ENCODE data around the gene EXT2.
A peak's percentile ranks its signal among the peaks of the same experiment; 100 is the strongest.

Gene EXT2

DNA sequence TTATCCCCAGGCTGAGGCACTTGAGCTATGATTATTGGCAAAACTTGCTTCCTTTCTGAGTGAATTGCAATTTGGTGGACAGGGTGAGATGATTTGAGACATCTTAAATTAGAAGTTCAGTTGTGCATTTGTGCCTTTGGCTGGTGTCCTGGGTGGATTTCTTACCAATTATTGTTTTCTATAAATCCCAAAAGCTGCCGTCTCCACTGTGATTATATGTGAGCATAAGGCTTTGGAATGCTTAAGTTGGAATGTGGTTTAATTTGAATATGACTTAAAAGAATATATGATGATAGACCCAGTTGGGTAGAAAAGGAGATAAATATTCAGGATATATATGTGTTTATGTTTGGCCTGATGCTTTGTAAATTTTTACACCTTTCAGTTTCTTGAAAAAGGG is 70.0 kb downstream of the EXT2 start:
- Mint-ChIP-seq H3K27me3 (no peaks in the 10 kb centered on the region), H3K36me3 (peaks cover 9% of the 10 kb centered on the region), H3K27ac (no peak overlapping the region), H3K4me1 (peaks cover 3% of the 10 kb centered on the region), H3K9me3 (no peaks in the 10 kb centered on the region), H3K4me3 (no peak overlapping the region)

DNA sequence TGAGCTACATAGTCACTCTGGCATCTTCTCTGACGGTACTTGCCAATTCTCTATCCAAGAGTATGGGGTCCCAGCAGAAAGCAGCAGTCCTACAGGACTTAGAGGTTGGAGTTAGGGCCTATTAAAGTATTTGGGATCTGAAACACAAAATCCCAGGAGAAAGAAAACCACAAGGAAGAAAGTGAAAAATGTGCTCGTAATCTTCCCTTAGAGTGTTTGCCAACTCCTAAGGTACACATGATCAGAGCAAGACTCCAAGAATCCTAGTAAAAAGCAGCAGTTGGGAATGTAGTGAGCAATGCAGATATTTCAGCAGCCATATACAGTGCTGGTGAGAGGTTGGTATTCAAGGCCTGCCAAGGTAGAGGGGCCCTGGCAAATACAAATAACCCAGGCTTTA is 71.6 kb downstream of the EXT2 start:
- H3K36me3 Mint-ChIP-seq, result peaks cover 8% of the 10 kb centered on the region
- peaks cover 3% of the 10 kb centered on the region for H3K4me1 Mint-ChIP-seq

DNA sequence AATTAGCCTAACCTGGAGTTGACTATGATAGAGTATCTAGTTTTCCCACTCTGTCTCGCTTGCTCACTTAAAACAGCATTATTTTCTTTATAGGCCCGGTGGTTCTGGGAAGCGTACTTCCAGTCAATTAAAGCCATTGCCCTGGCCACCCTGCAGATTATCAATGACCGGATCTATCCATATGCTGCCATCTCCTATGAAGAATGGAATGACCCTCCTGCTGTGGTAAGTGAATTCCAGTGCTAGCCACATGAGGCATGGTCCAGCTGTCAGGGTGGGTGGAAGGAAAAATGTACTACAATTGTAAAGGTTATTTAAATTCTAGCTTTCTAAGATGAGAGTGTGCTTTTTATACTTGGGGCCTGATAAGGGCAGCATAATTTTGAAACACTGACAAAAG is 76.0 kb downstream of the EXT2 start:
- H3K36me3 Mint-ChIP-seq, result peaks cover 18% of the 10 kb centered on the region
- H3K27me3 Mint-ChIP-seq, result no peaks in the 10 kb centered on the region
- H3K27ac Mint-ChIP-seq, result no peak overlapping the region
- H3K4me1 Mint-ChIP-seq, result peaks cover 6% of the 10 kb centered on the region
- no peaks in the 10 kb centered on the region for H3K9me3 Mint-ChIP-seq
- H3K4me3 Mint-ChIP-seq, result no peak overlapping the region

More for the DNA sequence above, 71.6 kb downstream of the EXT2 start:
- H3K4me3 Mint-ChIP-seq, result no peak overlapping the region
- H3K27me3 Mint-ChIP-seq, result no peaks in the 10 kb centered on the region
- H3K9me3 Mint-ChIP-seq, result no peaks in the 10 kb centered on the region
- H3K27ac Mint-ChIP-seq, result no peak overlapping the region

DNA sequence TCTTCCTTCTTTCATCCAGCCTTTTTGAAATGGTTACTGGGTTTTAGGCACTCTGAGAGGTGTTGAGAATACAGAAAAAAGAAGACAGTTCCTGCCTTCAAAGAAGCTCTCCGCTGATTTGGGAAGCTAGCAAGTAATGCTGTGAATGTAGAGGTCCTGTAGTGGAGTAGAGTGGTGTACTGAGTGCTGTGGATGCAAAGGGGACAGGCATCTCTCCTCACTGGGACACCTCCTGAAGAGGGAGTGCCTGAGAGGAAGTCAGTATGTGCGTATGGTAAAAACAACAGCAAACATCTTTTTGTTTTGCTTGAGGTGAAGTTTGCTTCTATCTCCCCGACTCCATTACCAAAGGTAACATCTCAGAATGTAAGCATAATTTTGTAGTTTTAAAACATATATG is 77.5 kb downstream of the EXT2 start:
- H3K36me3 Mint-ChIP-seq, result peaks cover 19% of the 10 kb centered on the region
- peaks cover 6% of the 10 kb centered on the region for H3K4me1 Mint-ChIP-seq
- no peak overlapping the region for H3K4me3 Mint-ChIP-seq
- no peaks in the 10 kb centered on the region for H3K27me3 Mint-ChIP-seq
- H3K27ac Mint-ChIP-seq, result no peak overlapping the region
- H3K9me3 Mint-ChIP-seq, result no peaks in the 10 kb centered on the region

DNA sequence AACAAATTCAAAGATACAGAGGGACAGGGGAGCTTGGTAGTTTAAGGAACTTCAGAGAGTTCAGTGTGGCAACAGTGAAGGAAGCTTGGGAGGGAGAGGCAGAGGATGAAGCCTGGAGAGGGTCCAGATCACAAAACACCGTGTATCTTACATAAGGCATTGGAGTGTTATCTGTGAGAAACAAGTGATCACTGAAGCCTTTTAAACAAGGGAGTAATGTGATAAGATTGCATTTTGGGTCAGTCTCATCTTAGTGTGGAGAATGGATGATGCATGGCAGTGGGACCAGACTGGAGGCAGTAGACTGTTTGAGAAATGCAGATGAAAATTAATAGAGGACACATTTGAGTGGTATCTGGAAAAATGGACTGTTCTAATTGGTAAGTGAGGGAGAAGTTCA is 79.4 kb downstream of the EXT2 start:
- Mint-ChIP-seq H3K4me1 (peaks cover 9% of the 10 kb centered on the region), H3K36me3 (peaks cover 18% of the 10 kb centered on the region), H3K9me3 (no peaks in the 10 kb centered on the region), H3K4me3 (no peak overlapping the region), H3K27me3 (no peaks in the 10 kb centered on the region), H3K27ac (no peak overlapping the region)

DNA sequence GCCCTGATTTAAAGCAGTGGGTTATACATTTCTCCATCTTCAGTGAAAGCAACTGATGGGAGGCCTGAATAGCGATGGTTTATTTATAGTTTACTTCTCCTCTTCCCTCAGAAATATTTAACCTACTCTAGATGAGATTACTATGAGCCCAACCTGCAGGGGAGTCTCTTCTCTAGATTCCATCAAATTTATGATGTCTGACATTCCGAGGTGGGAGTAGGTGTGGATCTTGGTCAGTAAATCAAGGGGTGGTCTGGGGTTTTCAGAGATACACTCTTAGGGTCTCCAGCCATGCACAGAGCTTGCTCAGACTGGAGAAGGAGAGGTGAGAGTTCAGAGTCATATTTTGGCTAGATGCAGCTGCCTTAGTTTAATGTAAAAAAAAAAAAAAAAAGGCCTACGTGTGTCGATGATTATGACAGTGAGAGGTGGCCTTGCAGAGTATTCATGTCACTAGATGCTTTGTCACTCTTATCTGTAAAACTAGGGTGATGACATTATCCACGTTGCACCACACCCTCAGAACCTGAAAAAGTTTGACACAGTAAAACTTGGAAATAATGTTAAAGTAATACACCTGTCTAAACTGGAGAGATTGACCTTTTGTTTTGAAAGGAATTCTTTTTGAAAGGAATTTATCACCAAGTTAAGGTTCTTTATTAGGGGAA is 81.2 kb downstream of the EXT2 start:
- Mint-ChIP-seq H3K27ac (no peak overlapping the region), H3K4me3 (no peak overlapping the region), H3K4me1 (peaks cover 14% of the 10 kb centered on the region), H3K36me3 (peaks cover 25% of the 10 kb centered on the region), H3K27me3 (no peaks in the 10 kb centered on the region), H3K9me3 (no peaks in the 10 kb centered on the region)

DNA sequence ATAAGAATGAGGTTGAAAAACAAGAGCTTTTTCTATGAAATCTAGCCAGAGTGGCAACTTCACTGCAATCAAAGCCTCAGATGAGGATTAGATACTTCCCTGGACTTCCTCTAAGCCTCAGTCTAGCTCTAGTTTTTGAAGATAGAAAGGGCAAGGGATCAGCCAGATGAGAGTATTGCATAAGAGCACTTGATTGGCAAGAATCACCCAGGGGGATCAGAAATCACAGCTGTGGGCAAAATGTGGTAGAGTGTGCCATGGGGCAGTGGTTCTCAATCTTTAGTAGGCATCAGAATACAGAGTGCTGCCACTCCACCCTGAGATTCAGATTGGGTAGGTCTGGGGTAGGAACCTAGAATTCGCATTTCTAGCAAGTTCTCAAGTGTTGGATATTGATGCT is 82.4 kb downstream of the EXT2 start:
- H3K27ac Mint-ChIP-seq, result no peak overlapping the region
- peaks cover 26% of the 10 kb centered on the region for H3K36me3 Mint-ChIP-seq
- no peaks in the 10 kb centered on the region for H3K27me3 Mint-ChIP-seq
- H3K9me3 Mint-ChIP-seq, result no peaks in the 10 kb centered on the region
- peaks cover 14% of the 10 kb centered on the region for H3K4me1 Mint-ChIP-seq
- no peak overlapping the region for H3K4me3 Mint-ChIP-seq

DNA sequence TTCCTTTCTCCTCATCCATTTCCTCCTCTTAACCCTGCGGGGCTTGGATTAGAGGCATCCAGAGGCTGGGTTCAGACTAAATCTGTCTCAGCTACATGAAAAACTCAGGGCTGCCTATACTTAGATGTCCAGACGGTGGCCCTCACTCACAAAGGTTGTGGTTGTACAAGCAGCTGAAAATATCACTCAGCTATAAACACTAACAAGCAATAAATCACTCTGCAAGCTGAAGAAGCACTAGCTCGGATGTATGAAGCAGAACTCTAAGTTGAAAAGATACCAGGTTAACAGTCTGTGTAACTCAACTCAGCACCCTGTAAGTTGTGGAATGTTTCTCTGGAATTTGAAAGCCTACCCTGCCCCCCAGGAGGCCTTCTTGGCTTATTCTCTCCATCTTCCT is 82.9 kb downstream of the EXT2 start:
- H3K27me3 Mint-ChIP-seq, result no peaks in the 10 kb centered on the region
- no peak overlapping the region for H3K4me3 Mint-ChIP-seq
- H3K27ac Mint-ChIP-seq, result no peak overlapping the region
- peaks cover 14% of the 10 kb centered on the region for H3K4me1 Mint-ChIP-seq
- H3K36me3 Mint-ChIP-seq, result peaks cover 22% of the 10 kb centered on the region
- H3K9me3 Mint-ChIP-seq, result no peaks in the 10 kb centered on the region

DNA sequence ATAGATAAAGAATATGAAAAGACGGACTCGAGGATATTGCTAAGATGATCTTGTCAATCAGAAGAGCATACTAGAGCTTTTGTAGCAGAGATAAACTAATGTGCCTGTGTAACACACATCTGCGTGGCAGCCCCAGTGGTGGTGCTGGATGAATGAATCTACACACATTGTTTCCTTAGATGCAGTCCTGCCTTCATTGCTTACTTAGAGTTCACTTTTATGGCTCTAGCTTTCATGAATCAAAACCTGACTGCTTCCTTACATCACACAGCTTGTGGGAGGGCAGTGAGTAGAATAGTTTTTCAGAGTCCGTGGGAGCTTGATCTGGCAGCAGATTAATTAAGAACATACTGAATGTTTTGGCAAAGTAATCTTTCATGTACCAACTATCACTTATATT is 83.7 kb downstream of the EXT2 start:
- Mint-ChIP-seq H3K27ac (no peak overlapping the region), H3K27me3 (no peaks in the 10 kb centered on the region), H3K4me1 (peaks cover 21% of the 10 kb centered on the region), H3K36me3 (peaks cover 26% of the 10 kb centered on the region), H3K9me3 (no peaks in the 10 kb centered on the region), H3K4me3 (no peak overlapping the region)

DNA sequence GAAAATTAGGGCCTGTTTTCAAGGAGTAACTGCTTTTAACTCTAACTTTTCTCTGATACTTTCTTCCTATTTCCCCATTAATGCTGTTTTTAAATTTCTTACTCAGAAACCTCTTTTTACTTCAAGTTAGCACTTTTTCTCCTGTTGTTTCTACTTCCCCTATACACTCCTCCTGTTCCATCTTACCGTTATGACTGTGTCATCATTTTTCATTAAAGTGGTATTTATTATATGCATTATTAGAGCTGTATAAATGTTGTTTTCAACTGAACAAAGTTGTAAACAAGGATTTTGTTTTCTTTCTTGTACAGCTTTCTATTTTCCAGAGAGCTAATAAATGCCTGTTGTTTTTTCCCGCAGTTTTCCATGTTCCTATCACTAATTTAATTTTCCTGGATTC is 84.6 kb downstream of the EXT2 start:
- Mint-ChIP-seq H3K4me1 (peaks cover 15% of the 10 kb centered on the region), H3K36me3 (peaks cover 27% of the 10 kb centered on the region), H3K27ac (no peak overlapping the region), H3K4me3 (no peak overlapping the region), H3K9me3 (no peaks in the 10 kb centered on the region), H3K27me3 (no peaks in the 10 kb centered on the region)

DNA sequence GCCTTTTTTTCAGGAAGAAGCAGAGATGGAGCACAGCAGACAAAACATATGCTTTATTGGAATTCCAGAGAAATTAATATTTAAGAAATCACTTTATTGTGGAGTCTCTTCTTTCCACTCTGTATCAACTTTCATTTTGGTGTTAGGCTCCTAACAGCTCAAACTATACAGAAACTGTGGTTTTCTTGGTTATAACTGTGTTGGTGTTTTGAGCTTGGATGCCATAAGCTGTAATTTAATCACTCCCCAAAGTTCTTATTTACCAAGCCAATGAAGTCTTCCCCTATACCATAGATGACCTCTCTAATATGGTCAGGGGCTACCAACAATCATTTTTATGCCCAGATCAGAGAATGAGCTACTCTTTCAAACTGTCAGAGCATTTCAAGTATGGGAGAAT is 90.0 kb downstream of the EXT2 start:
- no peaks in the 10 kb centered on the region for H3K27me3 Mint-ChIP-seq
- H3K36me3 Mint-ChIP-seq, result peaks cover 47% of the 10 kb centered on the region
- H3K27ac Mint-ChIP-seq, result no peak overlapping the region
- H3K4me1 Mint-ChIP-seq, result peaks cover 15% of the 10 kb centered on the region
- H3K4me3 Mint-ChIP-seq, result no peak overlapping the region
- peaks cover 10% of the 10 kb centered on the region for H3K9me3 Mint-ChIP-seq

DNA sequence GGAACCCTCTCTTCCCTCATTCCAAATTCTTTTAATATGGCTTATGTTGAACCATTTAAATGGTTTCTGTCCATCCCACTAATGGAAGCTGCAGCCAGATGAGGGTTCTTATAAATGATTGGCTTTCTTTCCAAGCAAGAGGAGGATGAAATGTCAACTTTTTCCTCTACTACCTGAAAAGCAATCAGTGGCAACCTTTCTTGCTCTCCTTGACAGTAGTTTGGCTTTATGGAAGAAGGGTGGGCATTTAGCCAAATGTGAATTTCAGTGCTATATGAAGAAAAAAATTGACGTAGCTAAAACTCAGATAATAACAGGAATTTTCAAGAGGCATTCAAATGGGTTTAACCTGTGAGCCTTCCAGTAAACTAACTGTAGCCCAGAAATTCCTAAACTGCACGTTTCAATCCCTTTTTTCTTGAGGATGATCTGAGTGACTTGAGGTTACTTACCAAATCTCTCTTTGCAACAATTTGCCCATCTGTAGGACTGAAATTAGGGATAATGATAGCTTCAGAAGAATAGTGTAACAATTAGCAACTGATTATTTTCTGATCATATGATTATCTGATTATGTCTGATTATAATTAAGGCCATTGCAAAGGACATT is 90.9 kb downstream of the EXT2 start:
- no peaks in the 10 kb centered on the region for H3K27me3 Mint-ChIP-seq
- H3K4me1 Mint-ChIP-seq, result peaks cover 19% of the 10 kb centered on the region
- H3K4me3 Mint-ChIP-seq, result no peak overlapping the region
- H3K36me3 Mint-ChIP-seq, result peaks cover 46% of the 10 kb centered on the region
- peaks cover 10% of the 10 kb centered on the region for H3K9me3 Mint-ChIP-seq
- H3K27ac Mint-ChIP-seq, result no peak overlapping the region

DNA sequence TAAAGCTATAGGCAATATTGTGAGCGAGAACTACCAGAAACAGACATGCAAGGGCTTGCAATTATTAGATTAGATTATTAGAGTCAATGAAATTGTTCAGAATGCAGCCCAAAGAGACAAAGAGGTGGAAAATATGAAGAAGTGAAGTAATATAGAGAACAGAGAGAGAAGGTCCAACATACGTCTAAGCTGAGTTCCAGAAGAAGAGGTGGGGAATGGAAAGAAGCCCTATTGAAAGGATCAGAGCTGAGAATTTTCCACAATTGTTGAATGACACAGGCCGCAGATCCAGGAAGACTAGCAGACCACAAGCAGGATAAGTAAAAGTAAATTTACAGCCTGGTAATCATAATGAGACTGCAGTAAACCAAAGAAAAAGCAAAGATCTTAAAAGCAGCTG is 93.2 kb downstream of the EXT2 start:
- no peak overlapping the region for H3K4me3 Mint-ChIP-seq
- no peaks in the 10 kb centered on the region for H3K27me3 Mint-ChIP-seq
- H3K36me3 Mint-ChIP-seq, result peaks cover 48% of the 10 kb centered on the region
- peaks cover 17% of the 10 kb centered on the region for H3K4me1 Mint-ChIP-seq
- H3K9me3 Mint-ChIP-seq, result peaks cover 10% of the 10 kb centered on the region
- H3K27ac Mint-ChIP-seq, result no peak overlapping the region

DNA sequence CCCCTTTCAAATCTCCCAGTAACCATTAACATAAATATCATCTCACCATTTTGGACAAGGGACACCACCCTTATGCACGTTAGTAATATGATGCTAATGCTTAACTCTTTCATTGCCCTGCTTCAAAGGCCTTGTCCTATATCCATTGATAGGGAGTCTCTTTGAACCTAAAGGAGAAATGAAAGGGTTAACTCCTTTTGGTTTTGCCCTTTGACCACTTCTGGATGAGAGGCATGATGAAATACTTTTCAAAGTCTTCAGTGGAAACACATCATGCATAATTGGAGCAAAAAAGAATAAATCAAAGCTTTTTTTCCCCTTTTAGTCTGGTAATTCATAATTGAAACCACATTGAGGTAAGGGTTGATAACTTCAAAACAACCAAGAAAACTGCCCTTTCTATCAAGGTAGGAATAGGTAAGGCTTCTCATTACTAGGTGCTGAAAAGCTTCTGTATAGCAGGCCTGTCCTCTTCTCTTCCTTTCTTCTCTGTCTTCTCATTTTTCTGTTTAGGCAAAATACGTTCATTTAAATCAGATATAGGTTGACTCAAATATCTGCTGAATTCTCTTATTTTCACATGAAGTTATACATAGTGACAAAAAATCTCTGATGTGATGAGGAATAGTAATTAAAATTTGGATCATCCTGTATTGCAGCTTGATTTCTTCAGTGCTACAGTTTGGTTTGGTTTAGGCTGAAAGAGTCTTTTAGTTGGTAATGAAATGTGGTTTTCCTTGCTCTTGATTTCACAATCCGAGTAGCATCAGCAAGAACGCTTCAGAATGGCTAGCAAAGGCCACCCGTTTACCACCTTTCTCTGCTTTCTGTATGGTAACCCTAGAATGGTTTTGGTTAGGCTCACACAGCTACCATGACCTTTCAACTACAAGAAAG is 94.8 kb downstream of the EXT2 start:
- Mint-ChIP-seq H3K4me3 (no peak overlapping the region), H3K4me1 (peaks cover 12% of the 10 kb centered on the region), H3K36me3 (peaks cover 49% of the 10 kb centered on the region), H3K27me3 (no peaks in the 10 kb centered on the region), H3K9me3 (peaks cover 10% of the 10 kb centered on the region), H3K27ac (no peak overlapping the region)

DNA sequence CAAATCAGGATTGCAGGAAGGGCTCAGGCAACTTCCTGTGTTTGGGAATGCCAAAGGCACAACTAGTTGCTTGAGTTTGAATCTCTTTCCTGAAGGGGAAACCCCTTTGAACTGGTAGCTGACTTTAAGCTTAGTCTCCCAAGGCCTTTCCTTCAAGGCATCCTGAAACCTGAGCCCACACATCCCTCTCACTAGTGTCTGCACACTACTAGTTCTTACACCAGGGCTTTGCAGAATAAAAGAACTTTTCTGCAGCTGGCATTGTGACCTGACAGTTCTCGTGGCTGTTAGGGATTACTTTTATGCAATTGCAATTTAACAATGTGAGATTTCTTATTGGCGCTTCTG is 95.4 kb downstream of the EXT2 start:
- Mint-ChIP-seq H3K9me3 (peaks cover 10% of the 10 kb centered on the region), H3K36me3 (peaks cover 45% of the 10 kb centered on the region), H3K4me1 (peaks cover 12% of the 10 kb centered on the region), H3K27ac (peak overlapping the region; percentile 70), H3K4me3 (no peak overlapping the region), H3K27me3 (no peaks in the 10 kb centered on the region)

DNA sequence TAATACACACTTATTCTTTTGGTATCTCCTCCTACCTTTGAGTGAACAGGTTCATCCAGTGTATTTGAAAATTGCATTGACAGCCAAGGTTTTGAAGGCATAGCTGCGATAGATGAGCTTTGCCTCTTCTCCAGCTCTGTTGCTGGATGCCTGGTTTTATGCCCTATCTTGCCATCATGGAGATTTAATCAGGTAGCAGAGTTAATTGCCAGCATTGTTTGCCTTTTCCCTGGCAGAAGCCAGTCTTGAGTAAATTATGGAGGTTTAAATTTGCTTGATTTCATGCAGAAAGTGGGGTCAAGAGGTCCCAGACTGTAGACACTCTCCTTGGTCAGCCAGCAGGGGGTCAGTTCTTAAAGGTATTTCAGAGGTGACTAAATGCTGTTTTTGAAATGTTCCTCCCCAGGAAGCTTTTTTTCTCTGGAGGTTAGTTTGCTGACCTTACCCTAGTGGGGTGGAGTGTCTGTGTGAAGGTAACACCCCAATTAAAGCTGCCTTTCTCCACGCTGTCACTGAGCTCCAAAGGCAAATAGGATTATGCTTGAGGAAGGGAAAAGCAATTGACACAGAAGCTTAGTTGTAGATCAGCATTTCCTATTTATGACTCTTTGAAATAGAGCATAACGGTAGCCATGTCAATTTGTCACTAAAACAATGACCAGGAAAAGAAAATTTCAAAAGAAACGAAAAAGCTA is 96.0 kb downstream of the EXT2 start:
- H3K36me3 Mint-ChIP-seq, result peaks cover 49% of the 10 kb centered on the region
- no peaks in the 10 kb centered on the region for H3K27me3 Mint-ChIP-seq
- peaks cover 10% of the 10 kb centered on the region for H3K9me3 Mint-ChIP-seq
- H3K27ac Mint-ChIP-seq, result no peak overlapping the region
- no peak overlapping the region for H3K4me3 Mint-ChIP-seq
- peaks cover 12% of the 10 kb centered on the region for H3K4me1 Mint-ChIP-seq

Data from activated naive CD4-positive, alpha-beta T cell treated with anti-CD3 and anti-CD28 coated beads, Interleukin-2, amount 50 U/mL, for 24 hours (primary cell).